ENCODE results near the gene HABP4. TPM values are rescaled to one million over a fixed set of nuclear protein-coding genes. Genes with fewer than 3 reads are reported as not detected.
A peak's percentile ranks its signal among the peaks of the same experiment; 100 is the strongest.

Gene HABP4
- total RNA-seq, 4 donors from 2014 or later, result 0.80 to 12.4 (median 2.7) TPM

DNA sequence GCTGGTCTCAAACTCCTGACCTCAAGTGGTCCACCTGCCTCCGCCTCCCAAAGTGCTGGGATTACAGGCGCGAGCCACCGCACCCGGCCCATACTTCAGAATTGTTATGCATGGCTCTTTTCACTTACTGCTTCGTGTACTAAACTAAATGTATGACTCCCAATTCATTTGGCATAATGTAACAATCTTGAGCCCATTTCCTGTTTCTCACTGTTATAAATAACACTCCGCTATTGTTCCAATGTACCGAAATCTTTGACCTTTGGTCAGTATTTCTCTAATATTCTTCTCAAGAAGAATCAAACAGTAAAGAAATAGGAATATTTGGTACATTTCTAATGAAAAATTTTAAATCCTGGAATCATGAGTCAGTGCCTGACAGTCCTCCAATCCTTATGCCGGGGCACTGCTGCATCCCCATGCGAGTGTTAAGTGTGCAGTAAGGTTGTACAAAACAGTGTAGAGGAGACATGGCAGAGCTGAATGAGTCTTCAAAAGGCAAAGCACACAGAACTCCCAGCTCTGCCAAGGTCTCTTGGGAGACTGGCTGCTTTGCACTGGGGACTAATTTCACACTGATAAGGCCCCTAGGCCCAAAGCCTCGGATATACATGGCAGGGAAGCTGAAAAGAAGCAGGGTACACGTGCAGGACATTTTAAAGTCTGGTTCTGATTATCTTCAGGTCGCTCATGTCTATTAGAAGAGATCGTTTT lies 58.4 kb downstream of the HABP4 start:
- no peaks in the 10 kb centered on the region for H3K27me3 ChIP-seq
- DNase-seq, result no peak
- no peak overlapping the region for H3K4me3 ChIP-seq
- intact Hi-C loops (cut with DNase I), result no loop called here
- H3K4me1 ChIP-seq, result peaks cover 0 to 2% (median 0%) of the 10 kb centered on the region in 3 donors
- H3K9me3 ChIP-seq, result no peaks in the 10 kb centered on the region
- 85 to 86% methylated on average over 14 of the region's 14 CpGs for WGBS, 2 donors
- TF ChIP-seq, protein P1, sequence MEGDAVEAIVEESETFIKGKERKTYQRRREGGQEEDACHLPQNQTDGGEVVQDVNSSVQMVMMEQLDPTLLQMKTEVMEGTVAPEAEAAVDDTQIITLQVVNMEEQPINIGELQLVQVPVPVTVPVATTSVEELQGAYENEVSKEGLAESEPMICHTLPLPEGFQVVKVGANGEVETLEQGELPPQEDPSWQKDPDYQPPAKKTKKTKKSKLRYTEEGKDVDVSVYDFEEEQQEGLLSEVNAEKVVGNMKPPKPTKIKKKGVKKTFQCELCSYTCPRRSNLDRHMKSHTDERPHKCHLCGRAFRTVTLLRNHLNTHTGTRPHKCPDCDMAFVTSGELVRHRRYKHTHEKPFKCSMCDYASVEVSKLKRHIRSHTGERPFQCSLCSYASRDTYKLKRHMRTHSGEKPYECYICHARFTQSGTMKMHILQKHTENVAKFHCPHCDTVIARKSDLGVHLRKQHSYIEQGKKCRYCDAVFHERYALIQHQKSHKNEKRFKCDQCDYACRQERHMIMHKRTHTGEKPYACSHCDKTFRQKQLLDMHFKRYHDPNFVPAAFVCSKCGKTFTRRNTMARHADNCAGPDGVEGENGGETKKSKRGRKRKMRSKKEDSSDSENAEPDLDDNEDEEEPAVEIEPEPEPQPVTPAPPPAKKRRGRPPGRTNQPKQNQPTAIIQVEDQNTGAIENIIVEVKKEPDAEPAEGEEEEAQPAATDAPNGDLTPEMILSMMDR (IDR thresholded peaks at IDR 0.05), result no peak
- TF ChIP-seq POLR2A (IDR thresholded peaks at IDR 0.05), result no peak
- H3K27ac ChIP-seq, result peak overlapping the region in 2 of 4 donors; percentile 4 to 18
- peaks cover 0 to 17% (median 0%) of the 10 kb centered on the region in 3 donors for H3K36me3 ChIP-seq

DNA sequence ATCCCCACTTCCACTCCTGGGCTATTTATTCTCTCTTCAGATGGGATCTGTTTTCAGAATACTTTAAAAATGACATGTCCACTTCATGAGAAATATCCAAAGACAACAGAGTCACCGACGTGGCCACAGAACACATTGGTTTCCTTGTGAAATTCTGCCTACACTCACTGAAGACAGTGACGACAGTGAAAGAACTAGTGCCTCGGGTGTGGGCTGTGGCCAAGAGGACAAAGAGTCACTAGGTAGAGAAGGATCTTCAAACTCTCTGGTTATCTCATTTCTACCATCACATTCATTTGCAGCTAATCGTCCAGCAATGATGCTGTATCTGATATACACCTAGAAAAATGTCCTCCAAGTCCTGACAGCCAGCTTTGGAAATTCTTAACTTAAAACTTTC lies 59.1 kb downstream of the HABP4 start:
- DNase-seq, result no peak
- Histone ChIP-seq H3K4me1 (peaks cover 0 to 8% (median 0%) of the 10 kb centered on the region in 3 donors), H3K27me3 (no peaks in the 10 kb centered on the region), H3K4me3 (no peak overlapping the region), H3K9me3 (no peaks in the 10 kb centered on the region), H3K36me3 (peaks cover 0 to 19% (median 0%) of the 10 kb centered on the region in 3 donors), H3K27ac (peak overlapping the region in 1 of 4 donors; percentile 18)
- TF ChIP-seq POLR2A (IDR thresholded peaks at IDR 0.05), result no peak
- TF ChIP-seq, protein P1 (IDR thresholded peaks at IDR 0.05), result no peak
- WGBS, 2 donors, result 73 to 93% methylated on average over 5 of the region's 5 CpGs
- intact Hi-C loops (cut with DNase I), result no loop called here

DNA sequence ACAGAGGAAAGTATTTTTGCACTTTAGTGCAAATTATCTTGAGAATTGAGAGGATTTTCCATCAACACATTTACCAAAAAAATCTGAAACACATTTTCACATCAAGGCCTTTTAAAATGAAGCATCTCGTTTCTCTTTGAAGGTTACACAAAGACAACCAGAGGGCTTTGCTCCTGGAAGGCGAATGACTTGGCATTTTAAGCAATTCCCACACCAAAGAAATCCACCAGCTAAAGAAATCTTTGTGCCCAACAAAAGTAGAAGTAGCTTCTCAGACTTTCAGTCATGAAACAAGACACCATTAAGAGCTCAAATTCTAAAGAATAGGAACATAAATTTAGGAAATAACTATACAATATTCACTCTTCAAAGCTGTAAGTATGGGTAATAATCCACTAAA lies 59.9 kb downstream of the HABP4 start:
- Histone ChIP-seq H3K36me3 (peaks cover 0 to 17% (median 0%) of the 10 kb centered on the region in 3 donors), H3K27ac (no peak overlapping the region), H3K4me3 (no peak overlapping the region), H3K9me3 (no peaks in the 10 kb centered on the region), H3K4me1 (peaks cover 0 to 14% (median 0%) of the 10 kb centered on the region in 3 donors), H3K27me3 (no peaks in the 10 kb centered on the region)
- DNase-seq, result no peak
- WGBS, 2 donors, result 66% methylated on average over 2 of the region's 2 CpGs
- intact Hi-C loops (cut with DNase I), result no loop called here
- TF ChIP-seq POLR2A (IDR thresholded peaks at IDR 0.05), result no peak
- TF ChIP-seq, protein P1 (IDR thresholded peaks at IDR 0.05), result no peak

DNA sequence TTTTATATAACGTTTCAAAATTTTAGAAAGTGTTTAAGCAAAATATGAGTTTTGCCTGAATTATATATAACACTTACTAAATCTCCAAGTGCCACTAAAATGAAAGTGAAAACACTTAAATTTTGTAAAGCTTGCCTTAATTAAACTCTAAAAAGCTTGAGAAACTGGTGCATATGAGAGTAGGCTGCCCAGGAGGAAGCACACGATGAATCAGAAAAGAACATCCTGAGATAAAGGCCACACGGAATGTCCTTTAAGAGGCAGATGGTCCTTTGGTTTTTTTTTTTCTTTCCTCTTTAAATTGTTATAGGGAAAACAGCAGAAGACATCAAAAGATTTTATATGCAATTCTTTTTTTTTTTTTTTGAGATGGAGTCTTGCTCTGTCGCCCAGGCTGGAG lies 60.3 kb downstream of the HABP4 start:
- Histone ChIP-seq H3K27me3 (no peaks in the 10 kb centered on the region), H3K27ac (no peak overlapping the region), H3K36me3 (peaks cover 0 to 17% (median 0%) of the 10 kb centered on the region in 3 donors), H3K4me1 (peaks cover 0 to 17% (median 0%) of the 10 kb centered on the region in 3 donors), H3K9me3 (no peaks in the 10 kb centered on the region), H3K4me3 (no peak overlapping the region)
- DNase-seq, result no peak
- no peak for TF ChIP-seq POLR2A (IDR thresholded peaks at IDR 0.05)
- TF ChIP-seq, protein P1 (IDR thresholded peaks at IDR 0.05), result no peak
- 79 to 81% methylated on average over 4 of the region's 4 CpGs for WGBS, 2 donors
- intact Hi-C loops (cut with DNase I), result no loop called here

DNA sequence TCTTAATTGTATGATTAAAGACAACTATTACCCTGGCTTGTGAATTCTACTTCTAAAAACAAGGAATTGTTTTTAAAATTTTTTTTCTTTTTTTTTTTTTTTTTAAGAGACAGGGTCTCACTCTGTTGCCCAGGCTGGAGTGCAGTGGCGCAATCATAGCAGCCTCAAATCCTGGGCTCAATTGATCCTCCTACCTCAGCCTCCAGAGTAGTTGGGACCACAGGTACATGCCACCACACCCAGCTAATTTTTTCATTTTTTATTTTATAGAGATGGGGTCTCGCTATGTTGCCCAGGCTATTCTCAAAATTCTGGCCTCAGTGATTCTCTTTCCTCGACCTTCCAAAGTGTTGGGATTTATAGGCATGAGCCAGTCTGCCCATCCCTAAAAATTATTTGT lies 62.3 kb downstream of the HABP4 start:
- peaks cover 0 to 17% (median 0%) of the 10 kb centered on the region in 3 donors for H3K36me3 ChIP-seq
- WGBS, 2 donors, result 89 to 93% methylated on average over 3 of the region's 3 CpGs
- H3K4me3 ChIP-seq, result no peak overlapping the region
- intact Hi-C loops (cut with DNase I), result no loop called here
- H3K27me3 ChIP-seq, result no peaks in the 10 kb centered on the region
- no peak for TF ChIP-seq POLR2A (IDR thresholded peaks at IDR 0.05)
- TF ChIP-seq, protein P1 (IDR thresholded peaks at IDR 0.05), result no peak
- no peak for DNase-seq
- H3K9me3 ChIP-seq, result no peaks in the 10 kb centered on the region
- no peak overlapping the region for H3K27ac ChIP-seq
- peaks cover 0 to 26% (median 0%) of the 10 kb centered on the region in 3 donors for H3K4me1 ChIP-seq

Data from esophagus squamous epithelium (tissue), 5 donors.